Breast epithelium (tissue), 4 donors: Measurements from ENCODE around the gene FUT8. TPM values are rescaled to one million over a fixed set of nuclear protein-coding genes. Genes with fewer than 3 reads are reported as not detected.

Experiments
- DNase-seq, 2 donors: peaks; one replicate each; pipeline ENCODE4 v3.0.0-alpha.2; 2019; ENCODE audit warnings: low spot score in 2 of 2
- H3K27ac ChIP-seq, 2 donors: fragments of 200-600 bp; sonication (generic) in 1 of 2; one replicate each; pipeline ENCODE4 v1.5.1; 2016 to 2019; ENCODE audit warnings: mild to moderate bottlenecking in 1 of 2
- H3K27me3 ChIP-seq, 2 donors: fragments of 200-600 bp; sonication (generic) in 1 of 2; one replicate each; pipeline versions ENCODE4 v1.5.1 to v1.6.0; 2017 to 2019; ENCODE audit warnings: control low read depth in 1 of 2, mild to moderate bottlenecking in 1 of 2
- H3K36me3 ChIP-seq: fragments of 200-600 bp; one replicate; pipeline ENCODE4 v1.5.1; 2019
- H3K4me1 ChIP-seq, 2 donors: fragments of 200-600 bp; sonication (generic); one replicate each; pipeline ENCODE4 v1.5.1; 2016 to 2019; ENCODE audit warnings: control low read depth in 1 of 2
- H3K4me3 ChIP-seq, 3 donors: fragments of 200-600 bp; sonication (generic); 1 replicate in 2 of 3; 2 replicates in 1 of 3; pipeline ENCODE4 v1.5.1; 2016 to 2019; ENCODE audit warnings: mild to moderate bottlenecking in 3 of 3, moderate library complexity in 2 of 3
- H3K9me3 ChIP-seq, 2 donors: fragments of 200-600 bp; sonication (generic) in 1 of 2; one replicate each; pipeline ENCODE4 v1.5.1; 2016 to 2019; ENCODE audit warnings: control low read depth in 1 of 2
- CTCF ChIP-seq, 3 donors: fragments of 450-650 bp; IDR thresholded peaks; one replicate each; pipeline ENCODE4 v1.5.1; 2016 to 2017; ENCODE audit warnings: antibody characterized with exemption in 3 of 3, mild to moderate bottlenecking in 3 of 3, moderate library complexity in 3 of 3
- POLR2A ChIP-seq: fragments of 450-650 bp; IDR thresholded peaks from one replicate; pipeline ENCODE4 v1.6.1; 2016; ENCODE audit warnings: antibody characterized with exemption, mild to moderate bottlenecking, moderate library complexity
- POLR2AphosphoS5 ChIP-seq, 3 donors: sonication (generic); formaldehyde crosslinking; IDR thresholded peaks; one replicate each; pipeline ENCODE4 v1.6.1; 2017; ENCODE audit warnings: antibody characterized with exemption in 3 of 3
- intact Hi-C: fragments of 100-400 bp; cut with DNase I; formaldehyde crosslinking; loops from one replicate; pipeline ENCODE4 v1.15.1; 2023; ENCODE audit warnings: low total_unique reads
- total RNA-seq, 3 donors: library from RNA; depleted of rRNA; stranded (reverse); fragments of >200 nt; gene quantifications; one replicate each; pipeline ENCODE4 v1.1.0, GENCODE V29; 2016

Gene FUT8
- total RNA-seq, 3 donors from 2014 or later, result 36.3 to 69.1 (median 47.2) TPM

DNA sequence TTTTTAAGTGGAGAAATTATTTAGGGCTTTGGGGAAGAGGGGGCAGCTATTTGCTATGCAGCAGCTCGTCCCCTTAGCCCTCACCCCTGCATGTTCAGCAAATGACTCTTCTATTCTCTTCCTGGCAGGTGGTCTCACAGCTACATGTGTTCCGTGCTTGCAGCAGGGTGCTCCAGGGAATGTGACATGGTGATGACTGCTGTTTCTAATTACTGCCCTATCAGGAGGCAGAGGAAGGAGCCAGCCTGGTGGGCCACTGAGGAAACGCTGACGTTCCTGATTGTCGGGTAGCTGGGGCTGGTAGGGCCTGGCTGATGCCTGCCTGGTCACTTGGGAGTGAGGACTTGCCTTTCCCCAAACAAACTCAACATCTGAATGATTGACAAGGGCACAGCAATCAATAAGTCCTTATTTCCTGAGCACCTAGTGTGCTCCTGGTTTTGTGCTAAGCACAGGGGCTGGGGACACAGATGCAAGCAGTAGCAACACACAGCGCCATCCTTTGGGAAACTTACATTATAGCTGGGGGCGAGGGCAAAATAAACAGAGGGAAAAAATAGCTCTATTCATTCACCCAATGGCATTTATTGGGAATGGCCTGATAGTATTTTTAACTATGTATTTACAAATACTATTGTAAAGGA lies 377.8 kb downstream of the FUT8 start:
- intact Hi-C loops, result no loop called here

GRCh38 chr14:65791191-65791981 lies 378.9 kb downstream of the FUT8 start:
- DNase-seq, result no peak

More for the DNA sequence above, 377.8 kb downstream of the FUT8 start:
- TF ChIP-seq POLR2AphosphoS5 (IDR thresholded peaks at IDR 0.05), result no peak
- no peaks in the 10 kb centered on the region for H3K36me3 ChIP-seq
- DNase-seq, result no peak
- no peak overlapping the region for H3K27ac ChIP-seq
- H3K4me1 ChIP-seq, result peaks cover 0 to 4% of the 10 kb centered on the region in 2 donors
- H3K9me3 ChIP-seq, result no peaks in the 10 kb centered on the region
- no peak overlapping the region for H3K4me3 ChIP-seq
- H3K27me3 ChIP-seq, result no peaks in the 10 kb centered on the region

GRCh38 chr14:65792208-65792905 lies 379.8 kb downstream of the FUT8 start:
- no peaks in the 10 kb centered on the region for H3K36me3 ChIP-seq
- no peaks in the 10 kb centered on the region for H3K9me3 ChIP-seq
- H3K27me3 ChIP-seq, result no peaks in the 10 kb centered on the region
- peaks cover 0 to 4% of the 10 kb centered on the region in 2 donors for H3K4me1 ChIP-seq
- intact Hi-C loops, result no loop called here
- DNase-seq, result no peak
- H3K4me3 ChIP-seq, result no peak overlapping the region
- H3K27ac ChIP-seq, result no peak overlapping the region
- no peak for TF ChIP-seq CTCF (IDR thresholded peaks at IDR 0.05)
- no peak for TF ChIP-seq POLR2AphosphoS5 (IDR thresholded peaks at IDR 0.05)
- no peak for TF ChIP-seq POLR2A

More at GRCh38 chr14:65791191-65791981, 378.9 kb downstream of the FUT8 start:
- peaks cover 0 to 4% of the 10 kb centered on the region in 2 donors for H3K4me1 ChIP-seq
- H3K9me3 ChIP-seq, result no peaks in the 10 kb centered on the region
- intact Hi-C loops, result no loop called here
- no peaks in the 10 kb centered on the region for H3K36me3 ChIP-seq
- H3K4me3 ChIP-seq, result no peak overlapping the region
- TF ChIP-seq CTCF (IDR thresholded peaks at IDR 0.05) (no peak), POLR2A (no peak), POLR2AphosphoS5 (IDR thresholded peaks at IDR 0.05) (no peak)
- no peak overlapping the region for H3K27ac ChIP-seq
- H3K27me3 ChIP-seq, result no peaks in the 10 kb centered on the region
